ENCODE data around the gene COL23A1.

Gene COL23A1

DNA sequence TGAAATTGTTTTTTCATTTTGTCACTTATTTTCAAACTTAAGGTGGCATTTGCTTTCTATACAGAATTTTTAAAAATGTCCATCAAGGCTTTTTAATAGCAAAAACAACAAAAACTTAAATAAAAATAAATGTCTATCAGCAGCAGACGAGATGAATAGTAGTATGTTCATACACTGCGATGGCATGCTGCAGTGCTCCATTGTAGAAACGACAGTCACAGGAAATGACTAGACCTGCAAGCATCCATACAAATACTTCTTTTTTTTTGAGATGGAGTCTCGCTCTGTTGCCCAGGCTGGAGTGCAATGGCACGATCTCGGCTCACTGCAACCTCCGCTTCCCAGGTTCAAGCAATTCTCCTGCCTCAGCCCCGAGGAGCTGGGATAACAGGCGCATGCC is 41.4 kb downstream of the COL23A1 start:
- no peak overlapping the region for H3K4me3 ChIP-seq (replicated peaks; ENCODE audit: low read depth, low read length)
- TF ChIP-seq, protein P1, sequence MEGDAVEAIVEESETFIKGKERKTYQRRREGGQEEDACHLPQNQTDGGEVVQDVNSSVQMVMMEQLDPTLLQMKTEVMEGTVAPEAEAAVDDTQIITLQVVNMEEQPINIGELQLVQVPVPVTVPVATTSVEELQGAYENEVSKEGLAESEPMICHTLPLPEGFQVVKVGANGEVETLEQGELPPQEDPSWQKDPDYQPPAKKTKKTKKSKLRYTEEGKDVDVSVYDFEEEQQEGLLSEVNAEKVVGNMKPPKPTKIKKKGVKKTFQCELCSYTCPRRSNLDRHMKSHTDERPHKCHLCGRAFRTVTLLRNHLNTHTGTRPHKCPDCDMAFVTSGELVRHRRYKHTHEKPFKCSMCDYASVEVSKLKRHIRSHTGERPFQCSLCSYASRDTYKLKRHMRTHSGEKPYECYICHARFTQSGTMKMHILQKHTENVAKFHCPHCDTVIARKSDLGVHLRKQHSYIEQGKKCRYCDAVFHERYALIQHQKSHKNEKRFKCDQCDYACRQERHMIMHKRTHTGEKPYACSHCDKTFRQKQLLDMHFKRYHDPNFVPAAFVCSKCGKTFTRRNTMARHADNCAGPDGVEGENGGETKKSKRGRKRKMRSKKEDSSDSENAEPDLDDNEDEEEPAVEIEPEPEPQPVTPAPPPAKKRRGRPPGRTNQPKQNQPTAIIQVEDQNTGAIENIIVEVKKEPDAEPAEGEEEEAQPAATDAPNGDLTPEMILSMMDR (IDR thresholded peaks at IDR 0.05; ENCODE audit: low read length, missing control alignments), result no peak
- DNase-seq (ENCODE audit: low read depth), result peak; percentile 11

DNA sequence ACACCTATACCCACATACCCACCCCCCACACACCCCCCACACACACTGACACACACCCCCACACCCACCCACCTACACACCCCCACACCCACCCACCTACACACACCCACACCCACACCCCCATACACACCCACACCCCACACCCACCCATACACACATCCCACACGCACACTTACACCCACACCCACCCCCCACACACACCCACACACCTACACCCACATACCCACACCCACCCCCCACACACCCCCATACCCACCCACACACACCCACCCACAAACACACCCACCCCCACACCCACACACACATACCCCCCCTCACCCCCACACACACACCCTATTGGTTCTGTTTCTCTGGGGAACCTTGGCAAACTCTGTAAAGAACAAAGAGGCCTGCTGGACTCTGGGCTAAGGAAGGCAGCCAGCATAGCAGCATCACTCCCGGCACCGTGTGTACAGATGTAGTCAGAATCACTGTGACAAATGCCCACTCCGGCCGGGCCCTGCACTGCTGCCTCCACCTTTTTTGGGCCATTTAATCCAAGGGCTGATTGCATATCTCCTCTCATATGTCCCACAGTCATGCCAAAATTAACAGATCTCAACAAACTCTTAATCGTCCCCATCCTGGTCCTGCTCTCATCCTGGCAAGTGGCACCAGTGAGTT is 42.3 kb downstream of the COL23A1 start:
- H3K4me3 ChIP-seq (replicated peaks; ENCODE audit: low read depth, low read length), result no peak overlapping the region
- TF ChIP-seq, protein P1 (IDR thresholded peaks at IDR 0.05; ENCODE audit: low read length, missing control alignments), result no peak
- no peak for DNase-seq (ENCODE audit: low read depth)

DNA sequence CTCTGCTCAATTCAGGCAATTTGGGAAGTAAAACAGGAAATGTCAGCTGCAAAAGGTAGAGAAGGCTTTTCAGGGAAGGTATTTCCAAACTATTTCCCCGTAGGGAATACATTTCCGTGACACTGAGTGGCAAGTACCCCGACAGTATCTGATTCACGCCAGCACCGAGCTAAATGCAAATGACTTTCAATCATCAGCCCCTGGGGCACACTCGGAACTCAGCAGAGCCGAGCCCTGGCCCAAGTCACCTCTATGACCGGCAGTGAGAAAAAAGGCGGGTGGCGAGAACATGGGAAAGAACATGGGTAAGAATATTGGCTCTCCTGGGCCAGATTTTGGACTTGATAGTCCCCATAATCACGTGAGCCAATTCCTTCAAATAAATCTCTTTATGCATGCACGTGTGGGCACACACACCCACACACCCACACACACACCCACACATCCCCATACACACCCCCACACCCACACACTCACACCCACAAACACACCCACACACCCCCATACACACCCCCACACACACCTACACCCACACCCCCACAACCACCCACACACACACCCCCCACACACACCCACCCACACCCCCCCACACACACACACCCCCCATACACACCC is 43.0 kb downstream of the COL23A1 start:
- H3K4me3 ChIP-seq (replicated peaks; ENCODE audit: low read depth, low read length), result no peak overlapping the region
- no peak for DNase-seq (ENCODE audit: low read depth)
- TF ChIP-seq, protein P1 (IDR thresholded peaks at IDR 0.05; ENCODE audit: low read length, missing control alignments), result no peak

- TF ChIP-seq, protein P1 (IDR thresholded peaks at IDR 0.05; ENCODE audit: low read length, missing control alignments), result no peak
- no peak for DNase-seq (ENCODE audit: low read depth)
- H3K4me3 ChIP-seq (replicated peaks; ENCODE audit: low read depth, low read length), result no peak overlapping the region
Measured at GRCh38 chr5:178546675-178547033, 43.5 kb downstream of the COL23A1 start.

DNA sequence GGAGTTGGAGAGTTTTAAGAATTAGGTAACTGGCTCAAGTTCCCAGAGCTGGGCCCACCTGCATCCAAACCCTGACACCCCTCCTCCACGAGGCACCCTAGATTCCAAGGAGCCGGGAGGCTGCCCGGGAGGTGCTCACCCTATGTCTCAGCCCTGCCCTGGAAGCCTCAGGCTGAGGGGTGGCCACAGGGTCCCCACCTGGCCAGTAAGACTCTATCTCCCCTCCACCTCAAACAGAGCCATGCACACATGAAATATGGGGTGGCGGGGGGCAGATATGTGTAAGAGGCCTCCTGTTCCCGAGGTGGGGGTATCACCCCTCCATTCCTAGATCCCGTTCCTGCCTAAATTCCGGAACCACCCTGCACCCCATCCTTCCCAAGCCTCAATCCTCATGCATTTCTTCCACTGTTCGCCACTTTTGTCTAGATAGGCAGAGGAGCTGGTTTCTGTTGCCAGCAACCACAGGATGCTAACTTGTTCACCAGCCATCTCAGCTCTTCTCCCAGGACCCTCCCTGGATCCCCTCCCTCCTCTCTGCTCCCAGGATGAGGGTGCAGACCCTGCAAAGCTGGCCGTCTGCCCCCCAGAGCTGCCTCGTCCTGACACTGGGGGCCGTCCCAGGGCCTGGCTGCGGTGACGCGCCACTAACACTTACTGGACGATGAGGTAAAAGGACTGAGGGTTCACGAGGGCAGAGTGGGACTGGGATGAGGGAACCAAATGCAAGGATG is 44.1 kb downstream of the COL23A1 start:
- no peak for DNase-seq (ENCODE audit: low read depth)
- TF ChIP-seq, protein P1 (IDR thresholded peaks at IDR 0.05; ENCODE audit: low read length, missing control alignments), result no peak
- no peak overlapping the region for H3K4me3 ChIP-seq (replicated peaks; ENCODE audit: low read depth, low read length)

GRCh38 chr5:178545176-178545575 is 45.0 kb downstream of the COL23A1 start:
- no peak overlapping the region for H3K4me3 ChIP-seq (replicated peaks; ENCODE audit: low read depth, low read length)
- TF ChIP-seq, protein P1 (IDR thresholded peaks at IDR 0.05; ENCODE audit: low read length, missing control alignments), result no peak
- no peak for DNase-seq (ENCODE audit: low read depth)

Measured in fibroblast of pulmonary artery (primary cell).